ENCODE data around the gene HYDIN.

GRCh38 chr16:70777973-70778406 is 452.5 kb downstream of the HYDIN start:
- TF ChIP-seq REST (IDR thresholded peaks at IDR 0.05; ENCODE audit: unreplicated experiment), result no peak
- no peak for TF ChIP-seq CTCF (conservative IDR thresholded peaks at IDR 0.05; ENCODE audit: low read depth in 2 of 2)
- no peak for TF ChIP-seq ZNF114 (CRISPR knock-in tag; IDR thresholded peaks at IDR 0.05)

Measured in GM23338 (cell line).